GM08714 (cell line): ENCODE data around the gene ZNF57.
"Not testable (repeated sequence)": the region's sequence is repeated elsewhere in the genome, so short reads cannot be mapped to it uniquely, and the experiment has no call there.

ENCODE experiments used
- H3K4me3 ChIP-seq: fragments of 200-500 bp; sonication (Bioruptor generic); 2 replicates; pipeline ENCODE4 v1.5.1; 2014; ENCODE audit warnings: mild to moderate bottlenecking, low read length, inconsistent platforms
- ZNF274 ChIP-seq: IDR thresholded peaks from 2 replicates; pipeline ENCODE4 v1.6.1; 2012; ENCODE audit warnings: mild to moderate bottlenecking, low read depth, low read length

Gene ZNF57

GRCh38 chr19:2922987-2923386 is 22.3 kb downstream of the ZNF57 start:
- no peak for TF ChIP-seq ZNF274

DNA sequence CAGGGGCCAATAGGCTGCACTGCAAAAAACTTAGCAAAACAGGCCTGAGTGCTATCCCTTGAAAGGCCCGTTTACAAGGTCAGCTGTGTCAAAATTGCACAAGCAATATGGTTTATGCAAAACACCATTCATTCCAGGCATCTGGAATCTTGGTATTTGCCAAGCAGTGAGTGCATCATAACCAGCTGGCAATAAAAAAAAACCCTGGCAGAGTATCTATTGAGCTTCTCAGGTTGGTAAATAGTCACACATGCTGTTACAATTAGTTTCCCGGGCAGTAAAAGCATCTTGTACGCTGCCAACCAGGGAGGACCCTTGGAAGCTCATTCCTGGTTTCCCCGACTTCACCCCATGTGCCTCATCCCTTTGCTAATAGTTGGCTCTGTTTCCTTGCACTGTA is 22.8 kb downstream of the ZNF57 start:
- TF ChIP-seq ZNF274 = no peak
- no peak overlapping the region for H3K4me3 ChIP-seq

More at GRCh38 chr19:2922987-2923386, 22.3 kb downstream of the ZNF57 start:
- H3K4me3 ChIP-seq = no peak overlapping the region

DNA sequence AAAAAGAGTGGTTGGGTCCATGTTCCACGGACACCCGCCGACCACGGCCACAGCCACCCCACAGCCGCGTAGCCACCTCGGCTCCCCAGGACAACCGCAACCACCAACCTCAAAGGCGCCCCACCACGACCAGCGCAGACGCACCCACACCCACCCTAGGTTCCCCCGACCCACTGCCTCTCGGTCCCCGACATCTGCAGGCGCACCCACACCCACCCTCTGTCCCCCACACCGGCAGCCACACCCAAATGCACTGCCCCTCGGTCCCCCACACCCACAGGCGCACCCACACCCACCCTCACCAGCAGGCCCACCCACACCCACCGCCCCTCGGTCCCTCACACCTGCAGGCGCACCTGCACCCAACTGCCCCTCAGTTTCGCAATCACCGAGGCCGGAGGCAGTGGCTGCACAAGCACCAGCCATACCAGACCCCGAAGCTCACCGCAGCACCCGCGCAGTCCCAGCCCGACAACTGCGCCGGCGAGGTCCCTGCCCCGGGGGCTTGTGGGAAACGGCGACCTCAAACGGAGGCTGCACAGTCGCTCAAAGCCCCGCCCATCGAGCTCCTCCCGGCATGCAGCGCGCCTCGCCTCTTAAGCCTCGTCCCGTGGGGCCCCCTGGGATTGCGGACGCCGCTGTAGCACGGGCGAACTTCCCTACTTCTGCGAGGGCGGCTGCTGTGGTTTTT is 25.8 kb downstream of the ZNF57 start:
- H3K4me3 ChIP-seq = peak overlapping the region; percentile 19; the same call in 1 of the 2 replicates

GRCh38 chr19:2927032-2927430 is 26.3 kb downstream of the ZNF57 start:
- TF ChIP-seq ZNF274 = no peak

More for the DNA sequence above, 25.8 kb downstream of the ZNF57 start:
- TF ChIP-seq ZNF274 = no peak

GRCh38 chr19:2933490-2933910 is 32.8 kb downstream of the ZNF57 start:
- peak; percentile 40; the same call in 1 of the 2 replicates for TF ChIP-seq ZNF274
- H3K4me3 ChIP-seq = no peak overlapping the region

More at GRCh38 chr19:2927032-2927430, 26.3 kb downstream of the ZNF57 start:
- H3K4me3 ChIP-seq = no peak overlapping the region; the same call in 1 of the 2 replicates

- H3K4me3 ChIP-seq = not testable (repeated sequence)
These were observed 35.1 kb downstream of the ZNF57 start for GRCh38 chr19:2935863-2936262.

GRCh38 chr19:2942928-2943640 is 42.4 kb downstream of the ZNF57 start:
- H3K4me3 ChIP-seq = no peak overlapping the region
- no peak for TF ChIP-seq ZNF274

- TF ChIP-seq ZNF274 = no peak
- H3K4me3 ChIP-seq = peak overlapping the region; percentile 72
These were observed 43.7 kb downstream of the ZNF57 start for GRCh38 chr19:2944403-2944774.

DNA sequence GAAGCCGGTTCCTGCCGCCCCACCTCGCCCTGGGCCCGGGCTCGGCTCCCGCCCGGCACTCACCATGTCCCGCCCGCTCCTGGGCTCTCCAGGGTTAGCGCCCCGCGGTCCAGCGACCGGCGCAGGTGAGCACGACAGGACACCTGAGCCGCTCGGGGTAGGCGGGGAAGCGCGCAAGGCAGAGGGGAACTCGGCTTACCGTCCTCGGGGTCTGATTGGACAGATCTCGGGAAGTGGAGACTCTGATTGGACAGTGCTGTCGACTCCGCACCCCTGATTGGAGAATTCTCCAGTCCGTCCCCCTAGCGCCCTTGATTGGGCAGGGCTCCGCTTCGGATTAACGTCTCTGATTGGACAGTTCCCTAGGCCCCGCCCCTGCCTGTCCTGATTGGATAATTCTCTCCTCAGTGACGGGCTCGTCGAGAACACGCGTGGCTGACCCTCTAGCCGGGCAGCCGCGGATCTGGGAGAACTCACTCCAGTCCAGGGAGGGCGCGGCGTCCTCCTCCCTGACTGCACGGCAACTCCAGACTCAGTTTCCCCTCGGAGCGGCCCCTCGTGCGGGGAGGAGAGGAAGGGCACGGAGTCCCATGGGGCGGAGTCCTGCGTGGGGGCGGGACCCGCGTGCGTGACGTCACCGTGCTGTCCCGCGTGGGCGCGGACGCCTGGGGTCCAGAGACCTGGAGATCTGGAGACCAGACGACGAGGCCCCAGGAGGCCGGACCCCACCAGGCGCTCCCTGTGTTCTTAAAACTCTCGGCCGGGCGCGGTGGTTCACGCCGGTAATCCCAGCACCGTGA is 44.2 kb downstream of the ZNF57 start, which contains the start of gene ZNF77:
TSS of gene ZNF77 (minus strand) at position 197 of the 800 bp plus-strand sequence. CDS start at position 66, 131 bp downstream.
- no peak for TF ChIP-seq ZNF274

GRCh38 chr19:2945575-2946184 is 45.0 kb downstream of the ZNF57 start:
- peak overlapping the region; percentile 73; the same call in 1 of the 2 replicates for H3K4me3 ChIP-seq
- TF ChIP-seq ZNF274 = no peak

More for the DNA sequence above, 44.2 kb downstream of the ZNF57 start, which contains the start of gene ZNF77:
- peak within 1 kb of the TSS; percentile 73 for H3K4me3 ChIP-seq

DNA sequence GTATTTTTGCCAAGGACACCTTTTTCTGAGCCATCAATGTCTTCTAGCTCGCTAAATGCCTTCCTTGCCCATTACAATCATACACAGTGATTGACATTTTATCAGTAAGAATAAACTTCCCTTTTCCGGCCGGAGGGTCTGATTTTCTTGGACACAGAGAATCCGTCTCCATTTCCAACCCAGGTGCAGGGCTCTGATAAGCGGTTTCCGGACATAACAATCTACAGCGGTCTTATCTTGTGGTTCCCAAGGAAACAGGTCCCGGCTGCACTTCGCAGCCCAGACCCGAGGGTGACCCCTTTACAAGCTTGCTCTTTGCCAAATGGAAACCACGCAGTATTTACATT is 49.2 kb downstream of the ZNF57 start:
- TF ChIP-seq ZNF274 = no peak
- H3K4me3 ChIP-seq = peak overlapping the region; percentile 88

DNA sequence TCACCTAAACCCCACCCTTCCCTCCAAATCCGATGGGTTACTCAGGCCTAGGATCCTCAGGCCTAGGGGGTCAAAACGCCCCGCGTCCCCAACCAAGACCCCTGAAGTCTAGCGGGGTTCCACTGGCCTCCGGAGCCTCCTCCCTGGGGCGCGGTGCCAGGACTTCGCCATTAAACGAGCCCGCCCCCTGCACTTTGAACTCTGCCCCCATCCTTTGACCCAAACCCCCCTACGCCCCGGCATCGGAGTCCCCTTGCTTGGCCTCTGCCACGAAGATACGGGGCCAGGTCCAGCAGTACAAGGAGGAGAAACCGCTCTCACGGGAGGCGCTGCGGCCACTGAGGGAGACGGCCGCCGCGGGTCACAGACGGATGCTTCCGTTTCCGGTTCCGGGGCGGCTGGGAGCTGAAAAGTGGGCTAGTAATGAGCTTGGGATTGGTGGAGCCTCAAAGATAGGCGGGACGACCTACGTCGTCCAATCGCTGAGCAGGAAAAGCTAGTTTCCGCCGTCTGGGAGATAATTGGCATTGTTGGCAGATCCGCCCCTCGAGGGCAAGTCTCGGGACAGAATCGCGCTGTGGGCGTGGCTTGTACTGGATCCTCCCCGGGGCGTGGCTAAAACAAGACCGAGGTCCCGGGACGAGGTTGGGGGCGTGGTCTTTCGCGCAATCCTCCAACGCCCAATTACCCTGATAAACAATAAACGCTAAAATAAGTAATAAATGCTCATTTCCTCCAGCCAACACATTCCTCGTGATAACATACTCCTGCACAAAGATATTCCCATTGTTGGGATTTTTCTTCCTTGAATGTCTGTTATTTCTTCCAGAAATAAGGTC is 49.8 kb downstream of the ZNF57 start:
- no peak for TF ChIP-seq ZNF274
- H3K4me3 ChIP-seq = peak overlapping the region; percentile 88

GRCh38 chr19:2952953-2953481 is 52.3 kb downstream of the ZNF57 start:
- no peak for TF ChIP-seq ZNF274
- H3K4me3 ChIP-seq = no peak overlapping the region
